Limb (tissue), 2 donors: ENCODE results near the gene KLF14.
"Not testable (repeated sequence)": the region's sequence is repeated elsewhere in the genome, so short reads cannot be mapped to it uniquely, and the experiment has no call there.

Experiments used
- DNase-seq, 2 donors: peaks; one replicate each; pipeline ENCODE4 v3.0.0-alpha.2; 2016; ENCODE audit errors: extremely low spot score in 2 of 2

KLF14 gene

DNA sequence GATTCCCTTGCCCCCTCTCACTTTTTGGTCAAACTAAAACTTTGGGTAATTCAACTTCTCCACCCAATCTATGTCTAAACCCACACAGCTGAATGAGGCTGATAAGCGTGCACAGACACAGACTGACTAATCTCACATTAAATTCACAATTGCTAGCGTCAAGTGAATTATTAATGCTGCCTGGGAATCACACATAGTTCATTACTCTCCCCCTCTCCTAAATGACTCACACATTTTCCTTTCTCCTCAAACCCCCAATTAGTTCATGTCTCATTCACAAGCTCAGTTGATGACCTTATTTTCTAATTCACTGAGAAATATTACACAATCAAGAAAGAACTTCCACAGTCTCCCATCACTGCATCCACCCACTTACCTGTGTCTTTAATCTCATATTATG, 14.5 kb downstream of the KLF14 start:
- no peak for DNase-seq

DNA sequence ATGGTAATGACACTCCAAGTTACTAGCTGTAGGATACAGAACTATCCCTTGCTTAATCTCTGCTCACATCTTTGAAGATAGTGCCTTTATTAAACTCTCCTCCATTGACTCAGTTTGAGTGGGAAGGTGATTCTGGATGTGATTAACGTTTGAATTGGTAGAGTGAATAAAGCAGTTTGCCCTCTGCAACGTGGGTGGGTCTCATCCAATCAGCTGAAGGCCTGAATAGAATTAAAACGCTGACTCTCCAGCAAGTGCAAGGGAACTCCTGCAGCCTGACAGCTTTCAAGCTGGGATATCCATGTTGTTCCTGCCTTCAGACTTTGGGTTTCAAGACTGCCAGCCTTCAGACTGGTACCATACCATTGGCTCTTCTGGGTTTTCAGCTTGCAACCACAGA, 21.6 kb downstream of the KLF14 start:
- DNase-seq, result no peak

DNA sequence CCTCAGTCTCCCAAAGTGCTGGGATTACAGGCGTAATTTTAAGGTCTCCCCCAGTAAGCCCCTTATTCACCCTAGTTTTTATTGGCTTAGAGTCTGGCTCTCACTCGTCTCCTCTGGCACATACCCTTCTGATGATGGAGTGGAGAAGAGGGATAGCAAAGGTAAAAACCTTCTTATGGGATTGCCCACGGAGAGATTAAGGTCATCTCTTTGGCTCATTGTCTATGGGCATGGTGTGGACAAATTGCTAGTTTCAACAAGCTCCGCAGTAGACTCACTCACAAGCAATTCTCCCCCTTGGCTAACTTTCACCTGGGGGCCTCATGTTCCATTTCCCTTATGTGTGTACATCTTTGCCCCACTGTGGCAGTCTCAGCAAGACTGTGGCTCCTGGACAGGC, 25.2 kb downstream of the KLF14 start:
- no peak for DNase-seq

DNA sequence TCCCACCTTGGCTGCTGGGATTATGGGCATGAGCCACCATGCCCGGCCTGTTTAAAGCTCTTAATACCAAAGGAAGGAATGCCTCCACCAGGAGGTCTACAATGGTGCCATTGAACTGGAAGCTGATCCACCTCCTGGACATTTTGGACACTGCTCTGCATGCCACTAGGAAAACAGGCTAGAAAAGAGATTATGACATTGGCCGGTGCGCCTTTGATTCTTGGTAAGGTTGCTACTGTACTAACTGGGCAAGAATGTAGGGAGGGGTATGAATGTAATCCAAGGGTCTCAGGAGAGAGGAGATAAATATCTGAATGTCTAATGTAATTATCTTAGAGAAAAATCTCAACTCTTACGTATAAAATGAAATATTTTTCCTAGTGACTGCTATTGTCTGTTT, 26.0 kb downstream of the KLF14 start:
- no peak for DNase-seq

DNA sequence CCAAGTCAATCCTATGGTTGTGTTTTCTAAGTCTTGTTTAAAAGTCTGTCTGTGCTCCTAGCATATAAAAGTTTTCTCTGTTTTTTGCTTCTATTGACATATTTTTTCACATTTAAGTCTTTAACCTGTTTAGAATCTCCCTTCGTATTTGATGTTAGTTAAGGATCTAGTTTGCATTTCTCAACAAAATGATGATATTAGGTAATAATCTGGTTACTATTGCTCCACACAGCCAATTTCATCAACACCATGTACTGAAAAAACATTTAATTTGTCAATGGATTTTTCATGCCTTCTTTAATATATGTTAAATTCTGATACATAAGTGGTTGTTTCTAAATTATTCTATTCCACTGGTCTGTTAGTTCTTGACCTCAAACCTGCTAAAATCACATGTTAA, 30.2 kb downstream of the KLF14 start:
- no peak for DNase-seq

DNA sequence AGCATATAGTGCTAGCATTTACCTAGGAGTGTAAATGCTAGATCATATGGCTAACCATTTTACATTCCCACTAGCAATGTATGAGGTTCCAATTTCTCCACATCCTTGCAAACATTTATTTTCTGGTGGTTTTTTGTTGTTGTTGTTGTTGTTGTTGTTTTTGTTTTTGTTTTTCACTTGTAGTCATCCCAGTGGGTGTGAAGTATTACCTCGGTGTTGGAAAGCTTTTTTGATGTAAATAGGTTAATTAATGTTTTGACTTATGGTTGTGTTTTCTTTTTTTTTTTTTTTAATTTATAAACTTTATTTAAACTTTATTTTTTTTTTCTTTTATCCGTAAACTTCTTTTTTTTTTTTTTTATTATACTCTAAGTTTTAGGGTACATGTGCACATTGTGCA, 32.4 kb downstream of the KLF14 start:
- no peak for DNase-seq

DNA sequence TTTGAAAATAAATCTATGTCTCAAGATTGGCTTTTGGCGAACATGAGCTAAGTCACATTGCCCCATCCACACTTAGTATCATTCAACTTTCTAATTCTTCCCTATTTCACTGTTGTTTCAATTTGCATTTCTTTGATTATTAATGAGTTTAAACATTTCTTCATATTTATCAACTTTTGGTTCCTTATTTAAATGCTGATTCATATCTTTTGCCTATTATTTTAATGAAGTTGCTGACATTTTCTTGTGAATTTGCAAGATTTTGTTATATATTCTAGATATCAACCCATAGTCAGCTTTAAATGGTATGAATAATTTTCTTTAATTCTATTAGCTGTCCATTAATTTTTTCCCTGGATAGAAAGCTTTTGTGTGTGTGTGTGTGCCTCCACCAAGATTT, 33.2 kb downstream of the KLF14 start:
- DNase-seq, result no peak

DNA sequence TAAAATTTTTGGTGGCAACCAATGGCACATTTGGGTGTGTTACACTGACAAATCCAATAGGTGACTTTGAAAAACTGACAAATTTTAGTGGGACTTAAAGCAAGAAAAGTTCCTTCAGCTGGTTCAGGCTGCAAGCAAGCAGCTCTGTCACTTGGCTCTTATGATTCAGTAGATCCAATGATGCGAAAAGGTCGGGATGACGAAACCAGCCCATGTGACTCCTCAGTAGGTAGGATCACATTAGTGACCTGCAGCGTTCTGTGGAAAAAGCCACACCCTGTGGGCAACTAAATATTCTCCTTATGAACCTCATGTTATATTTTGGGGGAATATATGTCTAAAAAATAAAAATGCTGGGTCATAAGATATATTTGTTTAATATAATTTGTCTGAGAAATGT, 34.3 kb downstream of the KLF14 start:
- no peak for DNase-seq

DNA sequence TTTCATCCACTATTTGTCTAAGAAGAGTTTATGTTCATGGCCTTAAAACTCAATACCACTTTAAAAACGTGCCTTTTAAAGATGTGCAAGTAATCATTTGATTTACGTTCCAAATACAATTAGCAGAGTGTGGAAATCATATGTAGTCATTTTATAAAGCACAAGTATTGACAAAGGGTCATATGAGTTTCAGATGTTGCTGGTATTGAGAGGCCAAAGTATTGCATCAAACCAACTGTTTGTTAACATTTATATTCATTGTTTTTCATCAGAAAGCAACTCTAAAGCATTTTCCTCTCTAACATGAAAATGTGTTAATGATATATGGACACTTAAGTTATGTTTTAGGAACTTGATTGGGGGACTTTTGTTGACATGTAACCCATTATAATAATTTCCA, 36.2 kb downstream of the KLF14 start:
- DNase-seq, result no peak

DNA sequence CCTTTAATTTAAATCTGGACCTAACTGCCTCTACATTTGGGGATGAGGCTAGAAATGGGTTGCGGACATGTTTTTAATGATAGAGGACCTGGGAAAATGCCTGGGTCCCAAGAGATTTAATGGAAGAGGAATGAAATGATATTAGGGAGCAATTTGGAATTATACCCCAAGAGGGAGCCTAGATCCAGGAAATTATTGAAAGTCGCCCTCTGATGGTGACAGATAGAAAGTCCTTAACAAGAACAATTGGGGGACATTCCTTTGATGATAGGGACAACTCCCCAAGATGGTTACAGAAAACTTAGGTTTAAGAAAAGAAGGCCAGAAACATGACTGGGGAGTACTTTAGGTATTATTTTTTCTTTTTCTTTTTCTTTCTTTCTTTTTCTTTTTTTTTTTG, 38.2 kb downstream of the KLF14 start:
- no peak for DNase-seq

DNA sequence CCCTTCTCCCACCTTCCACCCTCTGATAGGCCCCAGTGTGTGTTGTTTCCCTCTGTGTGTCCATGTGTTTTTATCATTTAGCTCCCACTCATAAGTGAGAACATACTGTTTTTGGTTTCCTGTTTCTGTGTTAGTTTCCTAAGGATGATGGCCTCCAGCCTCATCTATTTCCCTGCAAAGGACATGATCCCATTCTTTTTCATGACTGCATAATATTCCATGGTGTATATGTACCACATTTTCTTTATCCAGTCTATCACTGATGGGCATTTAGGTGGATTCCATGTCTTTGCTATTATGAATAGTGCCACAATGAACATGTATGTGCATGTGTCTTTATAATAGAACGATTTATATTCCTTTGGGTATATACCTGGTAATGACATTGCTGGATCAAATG, 41.6 kb downstream of the KLF14 start:
- not testable (repeated sequence) for DNase-seq

DNA sequence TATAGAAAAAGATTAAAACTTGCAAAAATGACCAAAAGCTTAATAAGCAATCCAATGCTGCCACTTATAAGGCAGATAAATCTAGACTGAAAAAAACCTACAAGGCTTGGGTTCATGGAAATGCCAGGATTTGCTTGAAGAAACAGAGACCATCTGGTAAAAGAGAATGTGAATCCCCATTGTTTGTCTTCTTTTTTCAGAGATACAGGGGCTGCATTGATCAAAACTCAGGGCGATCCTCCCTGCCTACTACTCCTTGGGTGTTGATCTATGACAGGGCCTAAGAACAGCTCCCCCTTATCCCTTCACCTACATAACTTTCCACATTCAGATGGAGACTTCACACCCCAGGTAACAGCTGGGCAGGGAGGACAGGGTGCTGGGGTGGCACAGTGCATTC, 44.3 kb downstream of the KLF14 start:
- DNase-seq, result no peak

DNA sequence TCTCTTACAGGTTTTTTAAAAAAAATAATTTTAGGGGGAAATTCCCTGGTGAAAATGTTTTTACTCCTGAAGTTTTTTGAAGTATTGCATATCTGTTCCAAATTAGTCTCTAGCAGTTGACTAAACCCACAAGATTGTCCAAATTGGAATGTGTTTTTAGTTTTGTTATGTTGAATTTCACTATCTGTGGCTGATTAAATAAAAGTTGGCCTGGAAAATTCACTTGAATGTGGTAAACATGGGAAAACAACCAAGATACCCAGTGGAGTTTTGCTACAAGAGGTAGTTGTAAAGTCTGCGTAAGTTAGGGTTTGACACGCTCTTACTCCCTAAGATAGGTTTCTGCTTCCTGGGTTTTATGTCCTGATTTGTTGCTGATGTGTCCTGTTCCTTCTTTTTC, 51.0 kb downstream of the KLF14 start:
- DNase-seq, result no peak
